GM19238 (cell line): ENCODE results near the gene UFSP2.
"Not testable (repeated sequence)": the region's sequence is repeated elsewhere in the genome, so short reads cannot be mapped to it uniquely, and the experiment has no call there.

Source experiments
- DNase-seq: peaks from one replicate; pipeline ENCODE4 v3.0.0; 2011; ENCODE audit warnings: low spot score; ENCODE audit not compliant: insufficient read length

The UFSP2 gene

DNA sequence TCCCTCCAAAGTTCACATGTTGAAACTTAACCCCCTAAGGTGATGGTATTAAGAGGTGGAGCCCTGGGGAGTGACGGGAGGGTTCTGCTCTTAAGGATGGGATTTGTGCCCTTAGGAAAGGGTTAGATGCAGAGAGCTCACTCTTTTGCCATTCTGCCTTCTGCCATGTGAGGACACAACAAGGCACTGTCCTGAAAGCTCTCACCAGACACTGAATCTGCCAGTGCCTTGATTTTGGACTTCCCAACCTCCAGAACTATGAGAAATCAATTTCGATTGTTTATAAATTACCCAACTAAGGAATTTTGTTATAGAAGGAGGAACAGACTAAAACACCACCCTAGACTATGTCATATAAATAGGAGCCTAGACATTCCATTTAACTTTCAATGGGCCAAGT lies 41.7 kb downstream of the UFSP2 start:
- no peak for DNase-seq

DNA sequence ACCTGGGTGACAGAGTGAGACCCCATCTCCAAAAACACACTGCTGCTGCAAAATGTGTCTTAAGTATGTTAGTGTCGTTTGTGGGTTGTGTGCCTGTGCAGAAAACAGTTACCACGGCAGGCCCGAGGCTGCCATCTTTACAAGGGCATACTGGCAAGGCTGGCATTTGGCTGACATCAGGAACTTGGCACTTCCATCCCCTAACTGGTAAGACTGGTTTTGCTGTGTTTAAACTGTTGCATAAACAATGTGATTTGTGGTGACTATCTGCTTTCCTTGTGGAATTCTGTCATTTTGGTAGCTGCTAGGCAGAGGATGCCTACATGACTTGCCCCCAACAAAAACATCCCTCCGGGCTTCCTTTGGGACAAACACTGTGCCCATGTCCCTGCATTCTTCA lies 42.3 kb downstream of the UFSP2 start:
- DNase-seq, result no peak

DNA sequence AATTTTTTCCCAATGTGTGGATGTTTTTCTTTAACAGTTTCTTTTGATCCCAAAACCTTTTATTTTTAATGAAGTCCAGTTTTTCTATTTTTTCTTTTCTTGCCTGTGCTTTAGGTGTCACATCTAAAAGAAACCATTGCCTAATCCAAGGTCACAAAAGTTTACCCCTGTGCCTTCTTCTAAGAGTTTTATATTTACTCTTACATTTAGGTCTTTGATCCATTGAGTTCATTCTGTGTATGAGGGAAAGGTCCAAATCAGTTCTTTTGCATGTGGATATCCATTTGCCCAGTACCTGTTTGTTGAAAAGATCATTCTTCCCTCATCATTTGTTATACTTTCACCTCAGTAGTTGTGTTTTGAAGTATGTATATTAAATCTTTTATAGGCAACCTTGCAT lies 43.0 kb downstream of the UFSP2 start:
- no peak for DNase-seq

DNA sequence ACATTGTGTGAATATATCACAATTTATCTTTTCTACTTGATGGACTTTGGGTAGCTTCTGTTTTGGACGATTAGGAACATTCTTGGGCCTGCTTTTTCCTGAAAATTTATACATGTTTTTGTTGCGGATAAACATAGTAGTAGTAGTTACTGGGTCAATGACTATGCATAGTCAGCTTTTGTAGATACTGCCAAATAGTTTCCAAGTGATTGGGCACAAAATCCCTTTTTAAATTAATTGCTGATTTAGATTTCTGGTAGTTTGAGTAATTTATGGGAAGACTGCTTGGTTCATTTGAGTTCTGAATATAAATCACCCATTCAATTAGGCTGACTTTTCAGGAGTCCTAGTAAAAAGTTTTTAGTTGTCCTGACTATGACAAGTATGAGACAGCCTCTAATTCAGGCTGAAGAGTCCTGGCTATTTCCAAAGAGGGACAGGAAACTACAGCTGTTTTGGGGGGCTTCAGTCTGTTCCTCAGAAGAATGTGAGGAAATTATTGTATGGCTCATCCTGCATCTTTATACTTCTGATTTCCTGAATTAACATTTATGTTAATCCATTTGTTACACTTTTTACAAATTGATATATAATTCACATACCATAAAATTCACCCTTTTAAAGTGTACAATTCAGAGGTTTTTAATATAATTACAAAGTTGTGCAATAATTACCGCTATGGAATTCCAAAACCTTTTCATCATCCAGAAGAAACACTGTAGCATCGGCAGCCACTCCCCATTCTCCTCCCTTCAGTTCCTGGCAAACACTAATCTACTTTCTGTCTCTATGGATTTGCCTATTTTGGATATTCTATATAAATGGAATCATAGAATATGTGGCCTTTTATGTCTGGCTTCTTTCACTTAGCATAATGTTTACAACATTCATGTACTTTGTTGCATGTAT lies 44.2 kb downstream of the UFSP2 start:
- no peak for DNase-seq

DNA sequence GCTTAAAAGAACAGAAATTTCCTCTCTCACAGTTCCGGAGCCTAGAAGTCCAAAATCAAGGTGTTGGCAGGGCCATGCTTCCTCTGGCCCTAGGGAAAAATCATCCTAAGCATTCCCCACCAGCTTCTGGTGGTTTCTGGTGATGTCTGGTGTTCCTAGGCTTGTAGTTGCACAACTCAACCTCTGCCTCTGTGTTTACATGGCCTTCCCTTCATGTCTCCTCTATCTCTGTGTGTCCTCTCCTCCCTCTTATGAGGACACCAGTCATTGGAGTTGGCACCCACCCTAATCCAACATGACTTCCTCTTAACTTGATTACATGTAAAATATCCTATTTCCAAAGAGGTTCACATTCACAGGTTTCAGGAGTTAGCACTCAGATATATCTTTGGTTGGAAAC lies 45.4 kb downstream of the UFSP2 start:
- no peak for DNase-seq

DNA sequence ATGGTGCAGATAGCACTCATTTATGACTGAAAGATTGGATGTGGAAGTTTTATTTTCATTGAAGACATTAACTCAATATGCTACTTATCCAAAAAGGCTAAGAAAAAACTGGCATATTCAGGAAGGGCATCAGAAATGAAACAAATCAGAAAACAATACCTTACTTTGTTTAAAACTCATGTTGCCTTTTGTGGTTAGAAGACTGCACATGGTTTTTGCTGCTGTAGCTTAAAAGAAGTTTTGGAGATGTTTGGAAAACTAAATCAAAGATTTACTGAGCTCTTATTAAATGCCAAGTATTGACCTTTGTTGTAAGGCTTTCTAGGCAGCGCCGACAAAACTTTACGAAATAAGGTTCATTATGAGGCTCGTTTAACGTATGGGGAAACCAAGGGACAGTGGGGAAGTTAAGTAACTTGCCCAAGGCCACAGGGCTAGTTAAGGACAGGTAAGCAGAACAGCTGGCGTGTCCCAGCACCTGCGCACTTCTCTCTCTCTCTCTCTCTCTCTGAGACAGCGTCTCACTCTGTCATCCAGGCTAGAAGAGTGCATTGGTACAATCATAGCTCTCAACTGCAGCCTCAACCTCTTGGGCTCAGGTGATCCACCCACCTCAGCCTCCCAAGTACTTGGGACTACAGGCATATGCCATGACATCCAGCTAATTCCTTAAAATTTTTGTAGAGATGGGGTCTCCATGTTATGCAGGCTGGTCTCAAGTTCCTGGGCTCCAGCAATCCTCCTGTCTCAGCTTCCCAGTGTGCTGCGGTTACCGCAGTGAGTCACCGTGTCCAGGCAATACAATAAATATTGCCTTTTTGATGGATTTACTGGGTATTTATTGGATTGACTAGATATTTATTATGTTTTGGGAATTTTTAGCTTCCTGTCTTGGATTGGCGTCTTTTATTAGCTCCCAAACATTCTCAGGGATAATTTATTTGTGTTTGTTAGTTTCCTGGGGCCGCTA lies 46.2 kb downstream of the UFSP2 start:
- DNase-seq, result no peak

DNA sequence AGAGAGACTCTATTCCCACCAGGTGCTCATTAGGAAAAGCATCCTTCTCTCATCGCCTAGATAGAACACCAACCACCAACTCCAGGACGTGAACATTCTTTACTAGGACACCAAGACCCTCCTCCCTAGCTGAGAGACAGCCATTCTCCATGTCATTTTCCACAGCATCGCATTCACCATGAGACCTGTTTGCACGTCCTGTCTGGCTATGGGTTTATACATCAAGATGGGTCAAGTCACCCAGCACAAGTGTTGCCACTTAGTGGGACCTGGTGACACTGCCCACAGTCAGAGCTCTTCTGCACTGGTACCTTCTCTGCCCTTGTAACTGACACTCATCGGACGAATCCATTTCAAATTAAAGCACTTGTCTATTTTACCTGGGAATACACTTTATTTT lies 47.5 kb downstream of the UFSP2 start:
- DNase-seq, result no peak

DNA sequence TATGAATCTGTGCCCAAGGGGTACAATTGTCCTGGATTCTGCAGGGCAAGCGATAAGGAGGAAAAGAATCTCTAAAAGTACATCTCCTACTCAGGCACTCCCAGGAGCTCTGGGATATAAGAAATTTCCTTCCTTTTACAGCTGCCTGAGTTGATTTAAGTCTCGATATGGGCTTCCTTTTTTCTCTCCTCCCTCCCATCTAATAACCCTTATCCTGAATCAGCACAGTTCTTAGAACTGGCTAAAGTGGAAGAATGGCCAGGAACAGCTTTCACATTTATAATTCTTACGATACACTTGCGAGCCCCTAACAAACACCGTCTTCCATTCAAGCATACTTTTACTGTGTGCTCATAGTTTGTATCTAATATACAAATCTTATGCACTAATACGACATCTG lies 51.2 kb downstream of the UFSP2 start:
- no peak for DNase-seq

DNA sequence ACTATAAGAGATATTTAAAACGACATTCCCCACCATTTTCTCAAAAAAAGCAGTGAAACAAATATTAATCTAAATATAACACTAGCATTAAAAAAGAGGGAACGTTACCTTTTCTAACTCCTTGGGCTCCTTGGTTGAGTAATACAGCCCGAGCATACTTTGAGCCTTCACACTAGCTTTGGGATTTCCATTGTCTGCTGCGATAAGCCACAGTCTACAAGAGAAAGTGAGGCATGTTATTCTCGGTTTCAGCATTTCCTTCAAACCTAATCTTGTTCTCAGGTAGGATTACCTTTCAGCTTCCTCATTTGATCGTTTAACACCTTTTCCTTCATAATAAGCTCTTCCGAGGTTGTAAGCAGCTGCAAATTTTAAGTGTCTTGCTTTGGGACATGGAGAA lies 51.7 kb downstream of the UFSP2 start:
- DNase-seq, result no peak

DNA sequence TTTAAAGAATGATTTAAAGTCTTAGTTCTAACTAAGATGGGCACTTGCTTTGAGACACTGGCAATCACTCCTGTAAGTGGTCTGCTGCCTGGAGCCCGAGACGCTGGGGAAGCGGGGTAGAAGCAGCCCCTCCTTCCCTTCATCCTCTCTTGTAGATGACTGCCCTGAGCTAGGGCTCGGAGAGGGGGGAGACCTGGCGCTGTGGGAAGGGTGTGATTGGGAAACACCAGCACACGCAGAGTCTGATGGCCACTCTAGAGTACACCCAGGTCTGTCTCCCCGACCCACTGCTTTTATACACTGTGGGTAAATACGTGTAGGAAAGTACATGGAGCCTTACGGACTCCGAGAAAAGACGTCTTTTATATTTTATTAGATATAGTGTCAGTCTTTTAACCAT lies 54.1 kb downstream of the UFSP2 start:
- no peak for DNase-seq

DNA sequence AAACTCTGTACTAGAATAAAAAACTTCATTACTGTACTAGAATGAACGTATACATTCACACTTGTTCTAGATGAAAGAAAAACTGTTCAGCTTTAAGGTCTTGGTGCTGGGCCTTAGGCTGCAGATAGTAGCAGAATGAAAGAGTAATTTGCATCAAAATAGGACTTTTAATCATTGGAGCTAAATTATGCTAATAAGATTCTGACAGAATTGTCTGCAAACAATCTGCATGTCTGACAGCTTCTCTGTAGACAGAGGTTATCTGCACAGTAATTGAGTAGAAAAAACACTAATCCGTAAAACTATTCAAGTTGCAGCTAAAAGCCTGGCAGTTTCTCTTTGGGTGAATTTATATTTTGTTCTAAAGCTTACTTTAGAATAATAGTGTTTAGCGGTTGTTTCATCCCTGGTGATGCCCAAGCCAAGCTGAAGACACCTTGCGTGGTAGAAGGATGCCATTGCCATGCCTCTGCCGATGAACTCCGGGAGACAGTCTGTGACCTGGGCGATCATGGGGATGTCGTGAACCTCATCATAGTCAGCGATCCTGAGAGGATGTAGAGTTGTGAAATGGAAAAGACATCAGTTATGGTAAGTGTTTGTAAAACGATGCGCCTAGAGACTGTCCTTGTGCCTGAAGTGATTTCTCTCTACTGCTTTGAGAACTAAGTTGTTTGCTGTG lies 55.4 kb downstream of the UFSP2 start:
- no peak for DNase-seq

DNA sequence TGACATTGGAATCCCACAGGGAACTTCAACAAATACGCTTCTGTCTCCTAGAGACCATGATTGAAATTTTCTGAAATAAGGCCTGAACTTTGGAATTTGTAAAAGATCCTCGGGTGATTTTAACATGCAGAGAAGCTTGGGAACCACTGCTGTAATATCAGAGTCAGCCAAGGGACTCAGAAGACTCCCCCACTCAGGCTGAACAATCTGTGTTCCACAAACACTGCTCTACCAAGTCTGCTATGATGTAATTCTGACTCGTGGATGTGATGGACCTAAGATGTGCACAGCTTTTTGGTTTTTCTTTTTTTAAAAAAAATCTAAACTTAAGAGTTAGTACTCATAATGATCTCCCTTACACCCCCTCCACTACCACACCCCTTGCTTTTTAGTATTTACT lies 56.0 kb downstream of the UFSP2 start:
- no peak for DNase-seq

DNA sequence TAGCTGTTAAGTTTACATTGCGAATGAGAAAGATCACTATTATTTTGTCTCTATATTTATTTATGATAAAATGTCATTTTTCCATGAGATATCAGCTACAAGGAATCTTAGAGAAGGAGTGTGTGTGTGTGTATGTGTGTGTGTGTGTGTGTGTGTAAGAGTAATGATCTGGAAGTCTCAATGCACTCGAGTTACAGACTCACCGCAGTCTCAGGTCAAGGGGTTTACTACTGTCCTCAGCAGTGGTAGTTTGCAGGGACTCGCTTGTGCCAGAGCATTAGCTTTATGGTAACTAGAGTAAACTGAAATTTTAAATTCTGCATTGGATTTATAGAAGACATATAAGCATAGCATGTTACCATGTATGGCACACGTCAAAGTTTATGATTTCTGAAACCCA lies 60.9 kb downstream of the UFSP2 start:
- DNase-seq, result no peak

DNA sequence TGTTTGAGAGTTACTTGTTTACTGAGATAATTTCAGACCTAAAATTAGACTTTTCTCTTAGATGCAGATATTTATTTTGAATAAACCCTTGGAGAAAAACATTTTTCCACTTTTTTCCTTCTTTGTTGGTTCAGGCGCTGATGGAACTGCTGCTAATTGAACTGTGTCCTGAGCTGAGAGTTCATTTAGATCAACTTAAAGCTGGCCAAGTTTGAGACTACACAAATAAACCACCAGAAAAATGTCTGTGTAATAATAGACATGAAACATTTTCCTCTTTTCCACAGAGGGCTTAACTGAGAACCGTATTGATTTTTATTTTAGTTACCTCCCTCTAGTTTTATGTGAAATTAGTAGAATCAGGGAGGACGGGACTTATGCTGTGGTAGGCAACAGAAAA lies 62.5 kb downstream of the UFSP2 start:
- DNase-seq, result no peak

DNA sequence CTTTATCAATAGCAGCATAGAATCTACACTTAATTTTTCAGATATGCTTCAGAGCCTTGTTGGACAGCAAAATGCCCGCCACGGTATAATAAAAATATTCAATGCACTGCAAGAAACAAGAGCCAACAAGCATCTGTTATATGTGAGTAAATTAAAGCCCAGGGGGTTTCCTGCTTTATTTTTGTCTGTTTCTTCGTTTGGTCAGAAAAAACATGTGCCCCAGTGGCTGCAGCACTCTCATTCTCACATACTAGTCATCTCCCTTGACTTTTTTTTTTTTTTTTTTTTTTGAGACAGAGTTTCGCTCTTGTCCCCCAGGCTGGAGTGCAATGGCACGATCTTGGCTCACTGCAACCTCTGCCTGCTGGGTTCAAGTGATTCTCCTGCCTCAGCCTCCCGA lies 63.2 kb downstream of the UFSP2 start:
- DNase-seq, result not testable (repeated sequence)

DNA sequence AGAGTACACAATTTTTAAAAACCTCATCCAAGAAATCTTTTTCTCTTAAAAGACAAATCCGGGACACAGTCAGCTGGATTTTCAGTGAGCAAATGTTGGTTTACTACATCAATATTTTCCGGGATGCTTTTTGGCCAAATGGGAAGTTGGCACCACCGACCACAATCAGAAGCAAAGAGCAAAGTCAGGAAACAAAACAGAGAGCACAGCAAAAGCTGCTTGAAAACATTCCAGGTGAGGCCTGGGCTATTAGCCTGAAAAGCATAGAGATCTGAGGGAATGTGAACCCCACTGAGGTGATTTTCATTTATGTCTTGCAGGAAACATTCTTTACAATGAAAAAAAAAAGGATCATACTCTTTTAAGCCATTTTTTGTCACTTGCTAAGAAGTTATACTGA lies 63.9 kb downstream of the UFSP2 start:
- DNase-seq, result no peak

DNA sequence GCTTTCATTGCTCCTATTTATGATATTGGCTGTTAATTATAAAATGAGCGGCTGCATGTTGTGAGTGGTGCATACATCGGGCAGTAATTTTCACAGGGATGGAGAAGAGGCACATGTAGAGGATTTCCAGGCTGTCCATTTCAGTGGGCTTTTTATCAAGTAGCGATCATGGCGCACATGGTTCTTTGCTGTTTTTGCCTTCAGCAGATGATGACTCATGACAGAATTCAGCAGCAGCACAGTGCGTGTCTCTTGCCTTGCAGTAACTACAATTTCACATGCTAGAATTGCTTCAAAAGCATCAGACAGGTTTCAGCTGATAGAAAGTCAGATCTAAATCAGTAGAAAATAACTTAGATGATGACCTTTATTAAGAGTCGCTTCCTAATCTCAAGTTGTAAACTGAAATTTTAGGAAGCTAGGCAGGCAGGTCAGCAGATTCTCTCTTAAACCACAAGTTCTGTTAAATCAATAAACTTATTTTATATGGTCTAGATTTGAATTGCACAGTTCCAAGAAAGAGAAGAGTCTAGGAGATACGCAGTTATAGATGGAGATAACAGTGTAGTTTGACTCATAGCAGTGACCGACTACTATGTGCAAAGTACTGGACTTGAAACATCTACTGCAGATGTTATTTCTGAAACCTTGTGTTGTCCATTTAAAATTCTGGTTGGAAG lies 65.9 kb downstream of the UFSP2 start:
- DNase-seq, result no peak

DNA sequence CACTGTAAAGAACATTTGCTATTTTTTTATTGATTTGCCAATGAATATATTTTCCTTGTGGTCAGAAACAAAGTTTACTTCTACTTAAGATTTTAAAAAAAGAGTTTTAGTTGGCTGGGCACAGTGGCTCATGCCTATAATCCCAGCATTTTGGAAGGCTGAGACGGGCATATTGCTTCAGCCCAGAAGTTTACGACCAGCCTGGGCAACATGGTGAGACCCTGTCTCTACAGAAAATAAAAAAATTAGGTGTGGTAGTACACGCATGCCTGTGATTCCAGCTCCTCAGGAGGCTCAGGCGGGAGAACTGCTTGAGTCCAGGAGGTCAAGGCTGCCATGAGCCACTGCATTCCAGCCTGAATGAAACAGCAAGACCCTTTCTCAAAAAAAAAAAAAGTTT lies 66.8 kb downstream of the UFSP2 start:
- DNase-seq, result no peak

DNA sequence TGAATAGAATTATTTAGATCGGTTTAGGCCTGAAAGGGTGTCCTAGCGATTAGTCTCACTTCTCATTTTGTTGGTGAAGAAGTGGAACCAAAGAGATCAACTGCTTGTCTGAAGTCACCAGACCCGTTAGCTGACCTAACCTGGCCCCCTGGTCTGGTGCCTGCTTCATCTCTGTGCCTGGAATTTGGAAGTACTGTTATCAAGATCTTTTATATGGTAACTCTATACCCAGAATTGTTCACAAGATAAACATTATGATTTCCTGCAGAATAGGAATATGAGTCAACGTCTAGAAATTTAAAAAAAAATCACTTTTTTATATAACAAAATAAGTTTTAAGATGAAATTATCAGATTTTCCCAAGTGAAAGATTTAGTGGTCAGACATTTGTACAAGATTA lies 67.2 kb downstream of the UFSP2 start:
- no peak for DNase-seq

DNA sequence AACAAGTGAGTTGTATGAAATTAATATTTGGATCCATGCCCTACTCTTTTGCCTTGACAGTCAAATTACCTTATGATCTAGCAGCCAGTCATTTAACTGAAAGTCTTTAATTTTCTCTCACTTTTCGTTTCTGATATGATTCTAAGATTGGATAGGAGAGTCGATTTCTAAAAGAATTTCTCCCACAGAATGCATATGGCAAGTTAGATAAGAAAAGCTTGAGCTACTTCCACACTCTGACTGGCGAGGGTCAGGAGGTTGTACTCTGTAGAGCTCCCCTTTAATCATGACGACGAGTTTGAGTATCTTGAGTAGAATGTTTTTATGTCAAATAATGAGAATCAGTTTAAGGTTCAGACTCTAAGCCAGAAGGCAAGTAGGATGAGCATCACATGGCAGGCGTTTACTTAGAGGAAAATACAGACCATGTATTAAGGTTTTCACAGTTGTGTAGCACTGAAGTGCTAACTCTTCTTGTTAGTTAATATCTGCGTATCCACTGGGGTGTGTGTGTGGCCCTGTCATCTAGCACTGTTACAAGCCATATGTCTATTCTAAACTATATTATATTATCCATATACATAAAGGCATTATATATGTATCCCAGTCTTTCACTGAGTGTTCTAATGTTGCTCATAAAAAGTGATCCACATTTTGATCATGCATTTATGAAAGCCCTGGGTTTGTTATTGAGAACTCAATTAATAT lies 67.9 kb downstream of the UFSP2 start:
- DNase-seq, result no peak

DNA sequence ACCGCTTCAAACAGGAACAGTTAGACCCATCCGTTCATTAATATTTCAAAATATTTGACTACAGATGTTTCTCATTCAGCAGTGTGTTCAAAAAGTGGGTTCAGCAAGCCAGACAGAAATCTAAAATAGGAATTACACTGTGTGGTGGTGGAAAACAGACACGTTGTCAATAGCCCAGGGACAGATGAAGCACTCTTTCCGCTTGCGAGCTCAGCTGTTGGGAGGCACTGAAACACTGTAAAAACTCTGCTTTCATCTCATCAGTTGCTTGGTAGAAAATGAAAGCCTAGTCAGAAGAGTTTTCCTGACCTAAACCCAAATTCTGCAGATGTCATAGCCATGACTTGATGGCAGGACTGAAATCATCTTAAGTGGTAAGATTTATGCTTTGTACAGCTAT lies 68.6 kb downstream of the UFSP2 start:
- DNase-seq, result no peak
